GF-D8 (cell line): ENCODE results near the gene FOLR2.

ENCODE experiments used
- DNase-seq: peaks from one replicate; lab custom pipeline; 2025; lab: John Stamatoyannopoulos, UW

FOLR2 gene

GRCh38 chr11:72229925-72230763 lies 13.6 kb downstream of the FOLR2 start:
- DNase-seq: no peak

- no peak for DNase-seq
Observed at GRCh38 chr11:72230764-72231365, 14.3 kb downstream of the FOLR2 start.

- no peak for DNase-seq
Observed at GRCh38 chr11:72231396-72232259, 15.0 kb downstream of the FOLR2 start.

GRCh38 chr11:72232260-72233055 lies 15.9 kb downstream of the FOLR2 start:
- no peak for DNase-seq

GRCh38 chr11:72233056-72233772 lies 16.6 kb downstream of the FOLR2 start:
- no peak for DNase-seq

- DNase-seq: no peak
Observed at GRCh38 chr11:72233773-72234513, 17.3 kb downstream of the FOLR2 start.

GRCh38 chr11:72234514-72234830 lies 17.9 kb downstream of the FOLR2 start:
- no peak for DNase-seq

- DNase-seq: no peak
Observed at GRCh38 chr11:72234920-72235319, 18.3 kb downstream of the FOLR2 start.

- DNase-seq: no peak
Observed at GRCh38 chr11:72235351-72236057, 18.9 kb downstream of the FOLR2 start.

- no peak for DNase-seq
Observed at GRCh38 chr11:72236083-72236697, 19.6 kb downstream of the FOLR2 start.

GRCh38 chr11:72236774-72237111 lies 20.1 kb downstream of the FOLR2 start:
- no peak for DNase-seq

GRCh38 chr11:72237112-72237931 lies 20.7 kb downstream of the FOLR2 start:
- no peak for DNase-seq

- no peak for DNase-seq
Observed at GRCh38 chr11:72238040-72238450, 21.5 kb downstream of the FOLR2 start.

GRCh38 chr11:72238492-72239312 lies 22.1 kb downstream of the FOLR2 start:
- DNase-seq: no peak

- peak; percentile 17 for DNase-seq
Observed at GRCh38 chr11:72239313-72239848, 22.8 kb downstream of the FOLR2 start.

- no peak for DNase-seq
Observed at GRCh38 chr11:72239849-72240460, 23.4 kb downstream of the FOLR2 start.
